Cardiac fibroblast (primary cell): Measurements from ENCODE around the gene SLIT3.
"Not testable (repeated sequence)": the region's sequence is repeated elsewhere in the genome, so short reads cannot be mapped to it uniquely, and the experiment has no call there.

Source experiments
- DNase-seq, 2 donors: peaks; one replicate each; pipeline versions ENCODE4 v3.0.0 to v3.0.0-alpha.2; 2010; ENCODE audit warnings: low read depth in 2 of 2
- H3K4me3 ChIP-seq, 2 donors: replicated peaks in 1 of 2; 1 replicate in 1 of 2; 2 replicates in 1 of 2; pipeline ENCODE4 v1.5.1; 2011; ENCODE audit warnings: low read depth in 2 of 2, low read length in 2 of 2, mild to moderate bottlenecking in 2 of 2, moderate library complexity in 1 of 2
- CTCF ChIP-seq: IDR thresholded peaks from one replicate; pipeline ENCODE4 v1.5.1; 2011; ENCODE audit warnings: low read depth, mild to moderate bottlenecking, low read length, inconsistent platforms

SLIT3 gene

GRCh38 chr5:169219351-169219750, 81.6 kb downstream of the SLIT3 start:
- DNase-seq = no peak
- no peak overlapping the region for H3K4me3 ChIP-seq
- TF ChIP-seq CTCF = no peak

- H3K4me3 ChIP-seq = no peak overlapping the region
- no peak for DNase-seq
- TF ChIP-seq CTCF = no peak
Measured at GRCh38 chr5:169218861-169219260, 82.1 kb downstream of the SLIT3 start.

- DNase-seq = no peak
- no peak for TF ChIP-seq CTCF
Measured at GRCh38 chr5:169218176-169218575, 82.8 kb downstream of the SLIT3 start.

GRCh38 chr5:169216866-169217265, 84.1 kb downstream of the SLIT3 start:
- H3K4me3 ChIP-seq = no peak overlapping the region
- no peak for DNase-seq
- no peak for TF ChIP-seq CTCF

More at GRCh38 chr5:169218176-169218575, 82.8 kb downstream of the SLIT3 start:
- no peak overlapping the region for H3K4me3 ChIP-seq

GRCh38 chr5:169213479-169213878, 87.5 kb downstream of the SLIT3 start:
- DNase-seq = no peak
- no peak overlapping the region for H3K4me3 ChIP-seq
- TF ChIP-seq CTCF = no peak

- not testable (repeated sequence) for H3K4me3 ChIP-seq, DNase-seq
Measured at GRCh38 chr5:169211761-169212160, 89.2 kb downstream of the SLIT3 start.

GRCh38 chr5:169204788-169205400, 96.0 kb downstream of the SLIT3 start:
- no peak for TF ChIP-seq CTCF
- H3K4me3 ChIP-seq = no peak overlapping the region

More at GRCh38 chr5:169204788-169205400, 96.0 kb downstream of the SLIT3 start:
- DNase-seq = no peak
